HG03064 (cell line): ENCODE measurements around the gene KRTAP5-3.
"Not testable (repeated sequence)": the region's sequence is repeated elsewhere in the genome, so short reads cannot be mapped to it uniquely, and the experiment has no call there.

ENCODE experiments used
- ATAC-seq: cut with Tn5 transposase; IDR thresholded peaks from one replicate; pipeline ENCODE4 v1.9.1; 2021; ENCODE audit warnings: low read depth; ENCODE audit not compliant: unreplicated experiment

Gene KRTAP5-3

DNA sequence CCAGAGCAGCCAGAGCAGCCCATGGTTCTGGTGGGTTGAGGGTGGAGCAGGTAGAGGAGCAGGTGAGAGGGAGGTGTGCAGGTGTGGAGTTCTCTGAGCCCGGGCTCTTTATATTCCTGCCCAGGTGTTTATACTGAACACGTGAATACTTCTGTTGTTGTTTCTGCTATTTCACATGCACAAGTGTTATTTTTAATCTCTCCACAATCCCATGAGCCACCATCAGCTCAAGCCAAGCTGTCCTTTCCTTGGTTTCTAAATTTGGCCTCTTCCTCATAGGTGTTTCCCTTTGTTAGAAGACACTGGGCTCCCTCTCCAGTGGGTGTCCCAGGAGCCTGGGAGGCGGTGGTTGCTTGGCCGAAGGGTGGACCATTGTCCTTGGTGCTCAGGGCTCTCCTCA is at the start of gene KRTAP5-3:
TSS of gene KRTAP5-3 (minus strand) at position 101 of the 400 bp plus-strand sequence. CDS start at position 23, 78 bp downstream.
- no peak for ATAC-seq

DNA sequence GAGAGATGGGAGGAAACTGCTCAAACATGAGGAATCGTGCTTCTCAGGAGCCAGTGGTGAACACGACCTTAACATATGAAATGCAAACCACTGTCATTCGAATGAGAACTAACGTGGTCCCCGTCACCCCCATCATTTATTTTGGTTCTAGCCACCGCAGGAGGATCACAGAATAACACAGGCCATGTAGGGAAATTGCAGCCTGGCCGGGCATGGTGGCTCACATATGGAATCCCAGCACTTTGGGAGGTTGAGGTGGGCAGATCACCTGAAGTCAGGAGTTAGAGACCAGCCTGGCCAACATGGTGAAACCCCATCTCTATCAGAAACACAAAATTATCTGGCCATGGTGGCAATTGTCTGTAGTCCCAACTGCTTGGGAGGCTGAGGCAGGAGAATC is 48.4 kb upstream of the KRTAP5-3 start:
- no peak for ATAC-seq

DNA sequence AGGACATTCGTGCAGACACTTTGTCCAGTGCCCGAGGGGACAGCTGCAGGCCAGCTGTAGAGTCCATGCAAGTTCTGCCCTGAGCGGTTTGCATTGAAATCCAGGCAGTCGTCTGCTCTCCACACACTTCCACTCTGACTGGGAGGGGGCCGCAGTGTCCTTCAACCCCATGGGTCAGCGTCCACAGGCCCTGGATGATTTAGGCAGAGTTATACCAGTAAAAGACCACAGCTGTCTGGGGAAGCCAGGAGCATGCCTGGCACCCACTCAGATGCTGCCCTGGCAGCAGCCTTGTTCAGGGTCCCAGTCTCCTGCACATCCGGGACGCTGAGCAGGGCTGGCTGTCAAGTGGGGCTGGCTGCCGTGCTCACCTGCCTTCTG is 47.8 kb upstream of the KRTAP5-3 start:
- ATAC-seq = no peak

- no peak for ATAC-seq
Observed at GRCh38 chr11:1655168-1656060, 47.2 kb upstream of the KRTAP5-3 start.

- ATAC-seq = no peak
Observed at GRCh38 chr11:1654388-1655167, 46.3 kb upstream of the KRTAP5-3 start.

DNA sequence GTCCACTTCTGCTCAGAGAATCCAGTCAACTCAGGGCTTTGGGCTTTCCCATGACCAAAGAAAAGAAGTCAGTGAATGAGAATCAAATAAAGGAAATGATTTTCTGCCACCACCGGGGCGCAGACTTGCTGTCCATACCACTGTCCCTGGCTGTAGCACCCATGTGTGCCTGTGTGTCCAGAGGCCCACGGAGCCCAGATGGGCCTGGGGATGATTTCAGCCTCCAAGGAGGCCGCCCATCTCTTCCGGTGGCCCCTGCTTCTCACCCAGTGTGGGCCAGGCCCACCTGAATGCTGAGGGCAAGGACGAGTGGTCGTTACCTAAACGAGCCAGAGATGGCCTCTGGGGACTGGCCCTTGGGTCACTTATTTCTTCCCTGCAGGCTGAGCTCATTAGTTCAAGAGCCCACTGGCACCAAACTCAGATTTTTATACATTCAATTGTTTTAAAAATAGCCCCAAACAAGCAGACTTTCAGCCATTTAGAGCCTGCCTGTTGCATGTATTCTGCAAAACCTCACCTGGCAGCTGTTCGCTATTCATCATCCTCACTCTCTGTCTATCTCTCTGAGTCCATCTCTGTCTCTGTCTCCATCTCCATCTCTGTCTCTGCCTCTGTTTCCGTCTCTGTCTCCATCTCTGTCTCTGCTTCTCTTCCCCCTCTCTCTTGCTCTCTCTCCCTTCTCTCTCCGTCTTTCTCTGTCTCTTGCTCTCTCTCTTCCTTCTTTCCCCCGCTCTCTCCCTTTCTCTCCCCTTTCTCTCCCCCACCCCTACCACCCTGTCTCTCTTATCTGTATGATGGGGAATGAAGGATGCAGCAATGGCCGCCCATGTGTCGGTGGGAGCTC is 45.5 kb upstream of the KRTAP5-3 start:
- ATAC-seq = no peak

GRCh38 chr11:1652771-1653540 is 44.7 kb upstream of the KRTAP5-3 start:
- no peak for ATAC-seq

DNA sequence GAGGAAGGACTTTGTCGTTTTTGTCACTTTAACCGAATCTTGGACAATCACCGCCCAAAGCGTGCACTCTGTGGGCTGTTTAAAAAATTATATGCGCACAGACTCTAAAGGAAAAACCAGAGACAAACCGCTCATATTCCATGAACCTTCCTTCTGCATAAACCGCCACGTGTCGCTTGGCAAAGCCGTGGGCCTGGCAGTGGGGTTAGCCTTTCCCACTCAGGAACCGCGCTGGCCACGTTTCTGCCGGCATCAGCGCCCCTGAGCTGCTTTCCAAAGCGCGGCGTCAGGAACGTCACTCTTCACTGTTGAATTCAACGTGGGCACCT is 44.1 kb upstream of the KRTAP5-3 start:
- ATAC-seq = no peak

GRCh38 chr11:1652026-1652425 is 43.8 kb upstream of the KRTAP5-3 start:
- ATAC-seq = no peak

GRCh38 chr11:1651411-1651980 is 43.2 kb upstream of the KRTAP5-3 start:
- no peak for ATAC-seq

- ATAC-seq = no peak
Observed at GRCh38 chr11:1650918-1651262, 42.6 kb upstream of the KRTAP5-3 start.

DNA sequence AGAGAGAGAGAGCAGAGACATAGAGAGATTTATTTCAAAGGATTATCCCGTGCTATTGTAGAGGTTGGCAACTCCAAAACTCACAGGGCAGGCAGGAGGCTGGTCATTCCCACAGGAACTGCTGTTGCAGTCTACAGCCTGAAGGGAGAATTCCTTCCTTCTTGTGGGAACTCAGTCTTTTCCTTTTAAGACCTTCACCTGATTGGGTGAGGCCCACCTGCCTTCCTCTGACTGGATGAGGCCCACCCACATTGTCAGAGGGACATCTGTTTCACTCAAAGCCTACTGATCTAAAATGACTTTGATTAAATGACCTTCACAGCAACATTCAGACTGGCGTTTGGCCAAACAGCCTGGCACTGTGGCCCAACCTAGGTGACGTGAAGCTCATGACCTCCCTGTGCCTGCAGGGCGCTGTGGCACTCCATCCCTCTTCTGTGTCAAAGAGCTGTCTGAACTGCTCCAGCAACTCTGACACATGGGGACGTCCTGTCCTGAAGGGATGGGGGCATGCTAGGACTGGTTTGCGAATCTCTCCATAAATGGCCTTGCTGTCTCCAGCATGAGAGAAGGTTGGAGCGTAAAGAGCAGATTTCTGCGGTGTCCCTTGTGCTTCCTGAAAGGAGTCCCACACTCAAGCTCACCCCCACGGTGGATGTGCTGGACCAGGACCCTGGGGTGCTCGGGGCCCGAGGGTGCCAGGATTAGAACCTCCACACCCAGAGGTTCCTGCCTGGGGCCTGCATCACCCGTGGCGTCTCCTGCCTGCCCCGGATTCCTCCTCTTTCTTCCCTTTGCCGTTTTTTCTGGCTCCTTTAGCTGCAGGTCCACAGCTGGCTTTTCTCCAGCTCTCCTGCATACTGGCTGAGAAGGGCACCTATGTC is 42.0 kb upstream of the KRTAP5-3 start:
- ATAC-seq = no peak

DNA sequence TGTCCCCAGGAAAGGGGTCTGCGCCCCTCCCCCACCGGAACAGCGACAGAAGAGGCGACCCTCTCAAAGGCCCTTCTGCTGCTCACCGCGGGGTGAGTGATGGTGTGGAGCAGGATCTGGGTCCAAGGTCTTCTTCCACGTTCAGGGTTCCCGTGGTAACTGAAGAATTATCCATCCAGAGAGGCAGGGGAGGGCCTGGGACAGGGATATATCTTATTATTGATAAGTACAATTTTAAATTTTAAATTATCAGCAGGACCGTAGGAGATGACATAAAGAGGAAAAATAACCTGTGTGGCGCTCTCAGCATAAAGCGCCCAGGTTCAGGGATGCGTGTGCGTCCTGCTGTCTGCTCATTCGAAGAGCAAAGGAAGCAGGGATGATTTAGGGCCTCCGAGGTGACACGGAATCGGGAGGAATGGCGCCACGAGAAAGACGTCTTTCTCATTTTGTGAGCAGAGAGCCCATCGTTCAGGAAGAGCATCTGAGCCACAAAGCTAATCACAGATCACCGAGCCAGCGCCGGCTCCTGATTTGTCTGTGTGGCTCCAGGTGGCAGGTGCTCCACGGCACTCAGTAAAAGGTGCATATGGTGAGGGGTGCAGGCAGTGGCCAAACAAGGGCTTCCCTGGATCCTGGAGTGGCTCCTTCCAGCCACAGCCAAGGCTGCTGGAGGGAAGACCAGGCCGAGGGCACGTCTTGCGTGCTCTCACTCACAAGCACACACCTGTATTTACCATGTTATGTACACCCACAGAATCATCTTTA is 40.6 kb upstream of the KRTAP5-3 start:
- ATAC-seq = no peak

- ATAC-seq = no peak
Observed at GRCh38 chr11:1647901-1648652, 39.8 kb upstream of the KRTAP5-3 start.

DNA sequence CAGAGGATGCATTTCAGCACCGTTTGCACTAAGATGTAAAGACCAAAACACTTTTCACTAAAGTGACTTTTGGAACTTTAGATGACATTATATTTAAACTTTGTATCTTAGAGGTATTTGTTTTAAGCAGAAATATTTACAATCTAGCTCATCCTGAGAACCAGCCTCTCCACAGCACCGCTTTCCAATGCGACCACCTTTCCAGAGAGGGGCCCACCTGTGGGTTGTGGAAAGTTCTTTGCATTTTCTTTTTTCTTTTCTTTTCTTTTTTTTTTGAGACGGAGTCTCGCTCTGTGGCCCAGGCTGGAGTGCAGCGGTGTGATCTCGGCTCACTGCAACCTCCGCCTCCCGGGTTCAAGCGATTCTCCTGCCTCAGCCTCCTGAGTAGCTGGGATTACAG is 38.3 kb upstream of the KRTAP5-3 start:
- not testable (repeated sequence) for ATAC-seq

DNA sequence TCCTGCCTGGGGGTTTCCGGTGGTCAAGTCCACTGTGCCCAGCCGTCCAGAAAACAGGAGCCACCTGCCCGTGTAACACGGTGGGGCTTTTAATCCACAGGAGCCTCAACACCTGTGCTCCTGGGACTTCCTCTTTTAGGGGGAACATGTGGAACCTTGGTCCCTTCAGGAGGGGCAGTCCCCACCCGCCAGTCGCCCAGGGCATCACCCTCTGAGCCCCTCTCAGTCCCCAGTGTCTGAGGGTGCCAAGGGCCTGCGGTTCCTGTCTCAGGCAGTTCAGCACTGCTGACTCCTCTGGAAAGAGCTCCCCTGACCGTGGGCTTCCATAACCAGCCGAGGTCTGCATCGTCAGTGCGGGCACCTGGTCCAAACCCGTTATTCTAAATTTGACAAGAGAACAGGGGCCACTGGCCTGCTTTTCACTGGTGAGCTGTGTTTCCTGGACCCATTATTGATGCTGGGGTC is 37.1 kb upstream of the KRTAP5-3 start:
- no peak for ATAC-seq

GRCh38 chr11:1644601-1645356 is 36.5 kb upstream of the KRTAP5-3 start:
- no peak for ATAC-seq
